Muscle layer of duodenum (tissue), 2 donors: ENCODE results near the gene PF4V1.
"Not testable (repeated sequence)": the region's sequence is repeated elsewhere in the genome, so short reads cannot be mapped to it uniquely, and the experiment has no call there.

Experiments used
- H3K27ac ChIP-seq: one replicate; pipeline ENCODE4 v1.7.0; 2013; ENCODE audit warnings: mild to moderate bottlenecking, low read length
- H3K27me3 ChIP-seq: one replicate; pipeline ENCODE4 v1.7.0; 2013; ENCODE audit warnings: low read depth, mild to moderate bottlenecking, control low read depth, low read length
- H3K36me3 ChIP-seq, 2 donors: one replicate each; pipeline ENCODE4 v1.7.0; 2013; ENCODE audit warnings: low read length in 2 of 2, control low read depth in 1 of 2, mild to moderate bottlenecking in 1 of 2; ENCODE audit not compliant: insufficient read depth in 2 of 2, control insufficient read depth in 1 of 2
- H3K4me1 ChIP-seq, 2 donors: one replicate each; pipeline ENCODE4 v1.7.0; 2013; ENCODE audit warnings: low read length in 2 of 2, mild to moderate bottlenecking in 2 of 2, control low read depth in 1 of 2, moderate library complexity in 1 of 2; ENCODE audit not compliant: insufficient read depth in 2 of 2, control insufficient read depth in 1 of 2
- H3K4me3 ChIP-seq, 2 donors: one replicate each; pipeline ENCODE4 v1.7.0; 2013; ENCODE audit warnings: low read length in 2 of 2, low read depth in 1 of 2, mild to moderate bottlenecking in 1 of 2
- H3K9me3 ChIP-seq, 2 donors: one replicate each; pipeline ENCODE4 v1.7.0; 2013; ENCODE audit warnings: low read length in 2 of 2, control low read depth in 1 of 2, mild to moderate bottlenecking in 1 of 2; ENCODE audit not compliant: control insufficient read depth in 1 of 2
- donor health status: healthy.

The PF4V1 gene

DNA sequence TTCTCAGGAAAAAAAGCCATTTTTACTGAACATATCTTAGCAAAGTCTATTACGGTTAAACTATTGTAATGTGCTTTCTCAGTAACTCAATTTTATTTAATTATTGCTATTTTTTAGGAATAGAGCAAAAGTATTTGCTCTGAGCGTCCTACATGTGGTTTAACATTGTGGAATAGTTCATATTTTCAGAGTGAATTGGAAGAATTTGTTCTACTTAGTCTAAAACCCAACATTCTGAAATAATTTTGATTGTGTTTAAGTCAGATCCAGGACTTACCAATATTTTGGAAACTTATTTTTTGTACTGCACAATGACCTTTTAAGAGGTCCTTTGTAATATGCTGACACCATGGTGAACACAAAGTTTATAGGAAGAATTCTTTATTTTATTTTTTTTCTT, 43.3 kb downstream of the PF4V1 start:
- H3K4me1 ChIP-seq: no peaks in the 10 kb centered on the region
- no peaks in the 10 kb centered on the region for H3K36me3 ChIP-seq
- H3K27me3 ChIP-seq: no peaks in the 10 kb centered on the region
- no peak overlapping the region for H3K27ac ChIP-seq
- H3K9me3 ChIP-seq: no peaks in the 10 kb centered on the region
- H3K4me3 ChIP-seq: no peak overlapping the region

- no peaks in the 10 kb centered on the region for H3K4me1 ChIP-seq
- H3K4me3 ChIP-seq: no peak overlapping the region
- no peaks in the 10 kb centered on the region for H3K9me3 ChIP-seq
- no peaks in the 10 kb centered on the region for H3K36me3 ChIP-seq
- H3K27me3 ChIP-seq: no peaks in the 10 kb centered on the region
- no peak overlapping the region for H3K27ac ChIP-seq
These were observed 44.5 kb downstream of the PF4V1 start for GRCh38 chr4:73897380-73898136.

DNA sequence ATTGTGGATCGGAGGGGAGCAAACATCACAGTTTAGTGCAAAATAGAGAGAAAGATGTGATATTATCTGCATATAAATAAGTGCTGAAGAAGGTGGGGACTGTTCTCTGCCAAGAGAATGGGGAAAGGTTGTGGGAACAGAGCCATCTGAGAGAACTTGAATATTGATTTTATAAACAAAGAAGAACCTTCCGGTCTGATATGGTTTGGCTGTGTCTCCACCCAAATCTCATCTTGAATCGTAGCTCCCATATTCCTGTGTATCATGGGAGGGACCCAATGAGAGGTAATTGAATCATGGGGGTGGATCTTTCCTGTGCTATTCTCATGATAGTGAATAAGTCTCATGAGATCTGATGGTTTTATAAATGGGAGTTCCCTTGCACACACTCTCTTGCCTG, 46.2 kb downstream of the PF4V1 start:
- H3K36me3 ChIP-seq, H3K4me1 ChIP-seq, H3K27ac ChIP-seq, H3K4me3 ChIP-seq, H3K27me3 ChIP-seq, H3K9me3 ChIP-seq: not testable (repeated sequence)

DNA sequence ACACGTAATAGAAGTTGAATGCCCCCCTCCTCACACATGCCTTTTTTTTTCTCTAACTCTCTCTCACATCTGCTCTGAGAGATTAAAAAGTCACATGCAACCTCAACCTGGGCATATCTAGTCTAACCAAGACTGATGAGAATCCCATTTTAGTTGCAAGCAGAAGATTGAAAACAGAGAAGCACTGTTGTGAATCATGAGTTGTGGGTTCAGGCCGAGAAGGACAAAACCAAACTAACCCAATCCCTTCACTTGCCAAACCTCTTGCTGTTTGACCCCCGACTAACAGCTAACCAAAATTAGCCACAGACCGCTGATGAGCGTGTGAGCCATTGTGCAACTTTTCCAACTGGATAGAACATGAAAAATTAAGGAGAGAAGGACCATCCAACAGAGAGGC, 47.9 kb downstream of the PF4V1 start:
- no peaks in the 10 kb centered on the region for H3K36me3 ChIP-seq
- H3K9me3 ChIP-seq: no peaks in the 10 kb centered on the region
- H3K4me3 ChIP-seq: no peak overlapping the region
- H3K27me3 ChIP-seq: no peaks in the 10 kb centered on the region
- H3K27ac ChIP-seq: no peak overlapping the region
- H3K4me1 ChIP-seq: no peaks in the 10 kb centered on the region

GRCh38 chr4:73902038-73902637, 49.0 kb downstream of the PF4V1 start:
- Histone ChIP-seq H3K36me3 (no peaks in the 10 kb centered on the region), H3K4me3 (no peak overlapping the region), H3K4me1 (no peaks in the 10 kb centered on the region)

DNA sequence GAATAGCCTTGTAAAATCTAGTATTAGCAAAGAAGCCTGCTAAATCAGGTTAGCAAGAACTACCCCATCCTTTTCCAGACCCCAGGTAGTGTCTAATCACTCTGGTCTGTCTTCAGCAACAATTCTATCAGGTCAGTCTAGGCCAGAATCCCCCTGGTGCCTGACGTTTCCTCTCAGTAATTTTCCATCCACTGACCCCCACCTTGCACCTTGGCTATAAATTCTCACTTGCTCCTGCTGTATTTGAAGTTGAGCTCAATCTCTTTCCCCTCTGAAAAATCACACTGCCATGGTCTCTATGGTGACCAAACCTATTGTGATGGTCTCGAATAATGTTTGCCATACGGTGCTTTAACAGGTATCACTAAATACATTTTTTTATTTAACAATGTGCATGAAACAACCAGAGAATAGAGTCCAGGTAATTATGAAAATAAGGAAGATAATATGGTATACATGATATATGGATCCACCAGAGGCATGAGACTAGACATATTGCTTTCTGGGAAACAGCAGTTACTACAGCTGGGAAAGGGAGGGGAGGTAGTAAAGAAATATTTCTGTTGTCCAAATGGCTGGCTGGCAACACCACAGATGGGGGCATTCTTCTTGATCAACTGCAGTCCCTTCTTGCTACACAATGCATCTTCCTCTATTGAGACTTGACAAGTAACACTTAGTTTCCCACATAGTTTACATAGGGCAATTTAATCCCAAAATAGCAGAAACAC, 49.9 kb downstream of the PF4V1 start:
- H3K27me3 ChIP-seq: no peaks in the 10 kb centered on the region
- H3K27ac ChIP-seq: no peak overlapping the region
- H3K9me3 ChIP-seq: no peaks in the 10 kb centered on the region
- no peak overlapping the region for H3K4me3 ChIP-seq
- no peaks in the 10 kb centered on the region for H3K36me3 ChIP-seq
- H3K4me1 ChIP-seq: no peaks in the 10 kb centered on the region

More at GRCh38 chr4:73902038-73902637, 49.0 kb downstream of the PF4V1 start:
- Histone ChIP-seq H3K27ac (no peak overlapping the region), H3K27me3 (no peaks in the 10 kb centered on the region), H3K9me3 (no peaks in the 10 kb centered on the region)
